ENCODE data around the gene ZNF618. TPM values are rescaled to one million over a fixed set of nuclear protein-coding genes. Genes with fewer than 3 reads are reported as not detected.

The ZNF618 gene
- total RNA-seq, 1 donor from 2014 or later = 1.9 TPM

GRCh38 chr9:113978725-113979342 is 102.7 kb downstream of the ZNF618 start:
- intact Hi-C loops (cut with micrococcal nuclease) = no loop called here
- Histone ChIP-seq H3K4me3 (no peak overlapping the region), H3K9me3 (replicated peaks) (no peaks in the 10 kb centered on the region), H3K4me1 (peaks cover 2% of the 10 kb centered on the region), H3K36me3 (no peaks in the 10 kb centered on the region), H3K27ac (replicated peaks) (no peak overlapping the region), H3K27me3 (ENCODE audit: low read depth) (peaks cover 5% of the 10 kb centered on the region)
- DNase-seq = no peak
- TF ChIP-seq CTCF (IDR thresholded peaks at IDR 0.05; ENCODE audit: borderline replicate concordance) = no peak

GRCh38 chr9:113979343-113980127 is 103.4 kb downstream of the ZNF618 start:
- TF ChIP-seq CTCF (IDR thresholded peaks at IDR 0.05; ENCODE audit: borderline replicate concordance) = no peak
- H3K4me3 ChIP-seq = no peak overlapping the region
- no peak overlapping the region for H3K27ac ChIP-seq (replicated peaks)
- intact Hi-C loops (cut with micrococcal nuclease) = no loop called here
- no peaks in the 10 kb centered on the region for H3K9me3 ChIP-seq (replicated peaks)
- no peaks in the 10 kb centered on the region for H3K4me1 ChIP-seq
- no peak for DNase-seq
- H3K36me3 ChIP-seq = no peaks in the 10 kb centered on the region
- peaks cover 5% of the 10 kb centered on the region for H3K27me3 ChIP-seq (ENCODE audit: low read depth)

GRCh38 chr9:113984639-113985380 is 108.7 kb downstream of the ZNF618 start:
- Histone ChIP-seq H3K36me3 (peaks cover 4% of the 10 kb centered on the region), H3K27me3 (ENCODE audit: low read depth) (no peaks in the 10 kb centered on the region), H3K4me3 (no peak overlapping the region), H3K4me1 (peaks cover 7% of the 10 kb centered on the region), H3K27ac (replicated peaks) (no peak overlapping the region), H3K9me3 (replicated peaks) (no peaks in the 10 kb centered on the region)
- no peak for TF ChIP-seq CTCF (IDR thresholded peaks at IDR 0.05; ENCODE audit: borderline replicate concordance)
- intact Hi-C loops (cut with micrococcal nuclease) = no loop called here
- DNase-seq = no peak

GRCh38 chr9:113985968-113986585 is 110.0 kb downstream of the ZNF618 start:
- no peak overlapping the region for H3K27ac ChIP-seq (replicated peaks)
- no peak for DNase-seq

More at GRCh38 chr9:113985968-113986585, 110.0 kb downstream of the ZNF618 start:
- Histone ChIP-seq H3K36me3 (peaks cover 4% of the 10 kb centered on the region), H3K4me3 (no peak overlapping the region), H3K9me3 (replicated peaks) (no peaks in the 10 kb centered on the region), H3K27me3 (ENCODE audit: low read depth) (no peaks in the 10 kb centered on the region), H3K4me1 (peaks cover 17% of the 10 kb centered on the region)
- intact Hi-C loops (cut with micrococcal nuclease) = no loop called here
- TF ChIP-seq CTCF (IDR thresholded peaks at IDR 0.05; ENCODE audit: borderline replicate concordance) = no peak
